ENCODE measurements around the gene TFAP2A.

TFAP2A gene

GRCh38 chr6:10401004-10401536 lies 13.8 kb downstream of the TFAP2A start:
- no peak for DNase-seq (ENCODE audit: low read depth in 1 of 2, low spot score in 1 of 2)

GRCh38 chr6:10400330-10400729 lies 14.5 kb downstream of the TFAP2A start:
- no peak for DNase-seq (ENCODE audit: low read depth in 1 of 2, low spot score in 1 of 2)

- DNase-seq (ENCODE audit: low read depth in 1 of 2, low spot score in 1 of 2) = no peak
These were observed 15.4 kb downstream of the TFAP2A start for GRCh38 chr6:10399451-10399850.

- DNase-seq (ENCODE audit: low read depth in 1 of 2, low spot score in 1 of 2) = no peak
These were observed 16.2 kb downstream of the TFAP2A start for GRCh38 chr6:10398446-10399218.

- no peak for DNase-seq (ENCODE audit: low read depth in 1 of 2, low spot score in 1 of 2)
These were observed 17.0 kb downstream of the TFAP2A start for GRCh38 chr6:10397756-10398445.

- no peak for DNase-seq (ENCODE audit: low read depth in 1 of 2, low spot score in 1 of 2)
These were observed 18.1 kb downstream of the TFAP2A start for GRCh38 chr6:10396785-10397184.

GRCh38 chr6:10395704-10396546 lies 18.9 kb downstream of the TFAP2A start:
- DNase-seq (ENCODE audit: low read depth in 1 of 2, low spot score in 1 of 2) = no peak

- DNase-seq (ENCODE audit: low read depth in 1 of 2, low spot score in 1 of 2) = no peak
These were observed 19.6 kb downstream of the TFAP2A start for GRCh38 chr6:10395171-10395703.

GRCh38 chr6:10393544-10394225 lies 21.2 kb downstream of the TFAP2A start:
- no peak for DNase-seq (ENCODE audit: low read depth in 1 of 2, low spot score in 1 of 2)

- no peak for DNase-seq (ENCODE audit: low read depth in 1 of 2, low spot score in 1 of 2)
These were observed 23.1 kb downstream of the TFAP2A start for GRCh38 chr6:10391799-10392198.

GRCh38 chr6:10391299-10391630 lies 23.6 kb downstream of the TFAP2A start:
- no peak for DNase-seq (ENCODE audit: low read depth in 1 of 2, low spot score in 1 of 2)

GRCh38 chr6:10390495-10391298 lies 24.2 kb downstream of the TFAP2A start:
- no peak for DNase-seq (ENCODE audit: low read depth in 1 of 2, low spot score in 1 of 2)

- no peak for DNase-seq (ENCODE audit: low read depth in 1 of 2, low spot score in 1 of 2)
These were observed 25.0 kb downstream of the TFAP2A start for GRCh38 chr6:10389739-10390494.

GRCh38 chr6:10386756-10387654 lies 27.9 kb downstream of the TFAP2A start:
- no peak for DNase-seq (ENCODE audit: low read depth in 1 of 2, low spot score in 1 of 2)

GRCh38 chr6:10386220-10386619 lies 28.7 kb downstream of the TFAP2A start:
- DNase-seq (ENCODE audit: low read depth in 1 of 2, low spot score in 1 of 2) = no peak

- no peak for DNase-seq (ENCODE audit: low read depth in 1 of 2, low spot score in 1 of 2)
These were observed 29.2 kb downstream of the TFAP2A start for GRCh38 chr6:10385524-10386132.

- no peak for DNase-seq (ENCODE audit: low read depth in 1 of 2, low spot score in 1 of 2)
These were observed 30.0 kb downstream of the TFAP2A start for GRCh38 chr6:10384610-10385523.
